Effector memory CD8-positive, alpha-beta T cell (primary cell): Measurements from ENCODE around the gene TMEM218.
"Not testable (repeated sequence)": the region's sequence is repeated elsewhere in the genome, so short reads cannot be mapped to it uniquely, and the experiment has no call there.

Experiments
- ATAC-seq: fragments of 150-1000 bp; cut with Tn5 transposase; replicated peaks from 2 replicates; pipeline ENCODE4 v1.10.0; 2021; ENCODE audit warnings: mild to moderate bottlenecking, moderate library complexity
- DNase-seq, 3 experiments: peaks; one replicate each; pipeline ENCODE4 v3.0.0; 2021
- H3K27ac Mint-ChIP-seq, 2 donors: one replicate each; pipeline ENCODE4 v1.8.0; 2022; ENCODE audit warnings: mild to moderate bottlenecking in 2 of 2, mixed read lengths in 2 of 2, moderate library complexity in 2 of 2
- H3K27me3 Mint-ChIP-seq, 2 donors: one replicate each; pipeline ENCODE4 v1.8.0; 2022; ENCODE audit warnings: mixed read lengths in 2 of 2
- H3K36me3 Mint-ChIP-seq: one replicate; pipeline ENCODE4 v1.8.0; 2022; ENCODE audit warnings: mild to moderate bottlenecking, moderate library complexity, mixed read lengths; ENCODE audit not compliant: insufficient read depth
- H3K4me1 Mint-ChIP-seq, 2 donors: one replicate each; pipeline ENCODE4 v1.8.0; 2022; ENCODE audit warnings: low read depth in 2 of 2, mixed read lengths in 2 of 2
- H3K4me3 Mint-ChIP-seq, 2 donors: one replicate each; pipeline ENCODE4 v1.8.0; 2022; ENCODE audit warnings: mild to moderate bottlenecking in 2 of 2, mixed read lengths in 2 of 2, moderate library complexity in 2 of 2
- H3K9me3 Mint-ChIP-seq, 2 donors: one replicate each; pipeline ENCODE4 v1.8.0; 2022; ENCODE audit warnings: mixed read lengths in 2 of 2

The TMEM218 gene

DNA sequence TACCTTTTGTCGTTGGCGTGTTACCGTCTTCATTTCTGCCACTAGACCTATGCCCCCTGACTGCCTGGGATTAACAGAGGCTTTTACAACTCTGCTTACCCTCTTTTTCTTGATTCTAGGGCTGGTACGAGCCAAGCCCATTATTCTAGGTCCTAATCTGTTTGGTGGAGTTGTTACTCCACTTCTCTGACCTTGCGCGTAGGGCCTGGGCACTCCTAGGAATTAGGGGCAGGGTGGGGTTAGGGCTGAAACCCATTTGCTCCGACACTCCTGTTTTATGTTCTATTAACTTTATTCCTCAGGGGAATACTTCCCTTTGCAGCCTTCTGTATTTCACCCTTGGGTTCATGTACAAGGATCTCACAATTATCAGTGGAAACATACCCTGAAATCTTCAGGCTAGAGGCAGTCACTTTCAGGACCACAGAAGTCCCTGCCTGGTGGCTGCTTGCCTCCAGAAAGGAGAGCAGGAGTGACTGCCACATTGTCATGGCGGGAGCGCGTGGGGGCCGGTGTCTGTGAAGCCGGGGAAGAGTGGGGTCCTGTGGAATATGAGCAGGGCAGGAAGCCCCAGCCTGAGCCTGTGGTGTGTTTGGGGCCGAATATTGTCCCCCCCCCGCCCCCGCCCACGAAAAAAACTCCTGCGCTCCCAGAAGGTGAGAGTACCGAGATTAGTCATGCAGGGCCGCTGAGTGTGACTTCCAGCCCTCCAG lies 49.1 kb downstream of the TMEM218 start:
- peaks cover 0 to 22% of the 10 kb centered on the region in 2 donors for H3K27me3 Mint-ChIP-seq
- ATAC-seq: peak; percentile 16
- H3K4me3 Mint-ChIP-seq: peak overlapping the region; percentile 88 to 89
- DNase-seq: no peak
- peaks cover 4 to 6% of the 10 kb centered on the region in 2 donors for H3K4me1 Mint-ChIP-seq
- no peaks in the 10 kb centered on the region for H3K9me3 Mint-ChIP-seq
- no peaks in the 10 kb centered on the region for H3K36me3 Mint-ChIP-seq
- H3K27ac Mint-ChIP-seq: peak overlapping the region; percentile 82 to 87

GRCh38 chr11:125061281-125061680 lies 50.1 kb downstream of the TMEM218 start:
- Mint-ChIP-seq H3K27ac (peak overlapping the region in 1 of 2 donors; percentile 55), H3K4me1 (peaks cover 4 to 6% of the 10 kb centered on the region in 2 donors), H3K9me3 (no peaks in the 10 kb centered on the region), H3K27me3 (peaks cover 0 to 21% of the 10 kb centered on the region in 2 donors), H3K36me3 (no peaks in the 10 kb centered on the region), H3K4me3 (no peak overlapping the region)
- DNase-seq (no peak), ATAC-seq (no peak)

- Mint-ChIP-seq H3K27ac (no peak overlapping the region), H3K36me3 (no peaks in the 10 kb centered on the region), H3K9me3 (no peaks in the 10 kb centered on the region), H3K27me3 (no peaks in the 10 kb centered on the region), H3K4me3 (no peak overlapping the region), H3K4me1 (peaks cover 2 to 4% of the 10 kb centered on the region in 2 donors)
- DNase-seq (no peak), ATAC-seq (no peak)
Measured at GRCh38 chr11:125057693-125058016, 53.8 kb downstream of the TMEM218 start.

DNA sequence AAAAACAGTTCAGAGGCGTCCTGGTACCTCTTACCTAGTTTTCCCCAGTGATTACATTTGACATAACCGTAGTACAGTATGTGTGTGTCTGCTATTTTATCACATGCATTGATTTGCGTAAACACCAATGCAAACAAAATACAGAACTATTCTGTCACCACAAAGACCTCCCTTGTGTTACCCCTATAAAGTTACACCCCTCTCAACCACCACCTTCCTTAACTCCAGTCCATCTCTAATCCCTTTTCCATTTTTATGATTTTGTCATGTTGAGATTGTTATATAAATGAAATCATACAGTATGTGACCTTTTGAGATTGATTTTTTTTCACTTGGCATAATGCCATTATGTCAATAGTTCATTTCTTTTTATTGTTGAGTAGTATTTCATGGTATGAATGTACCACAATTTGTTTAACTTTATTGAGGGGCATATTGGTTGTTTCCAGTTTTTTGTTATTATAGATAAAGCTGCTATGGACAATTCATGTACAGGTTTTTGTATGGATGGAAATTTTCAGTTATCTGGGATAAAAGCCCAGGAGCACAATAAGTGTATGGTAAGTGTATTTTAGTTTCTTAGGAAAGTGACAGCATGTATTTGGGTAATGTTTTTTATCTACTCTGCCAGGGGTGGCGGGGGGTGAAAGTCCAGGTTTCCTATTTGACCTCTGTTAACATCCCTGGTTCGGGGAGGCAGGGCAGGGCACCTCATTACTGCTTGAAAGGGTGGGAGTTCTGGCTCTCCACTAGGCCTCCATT lies 54.3 kb downstream of the TMEM218 start:
- Mint-ChIP-seq H3K9me3 (no peaks in the 10 kb centered on the region), H3K4me1 (no peaks in the 10 kb centered on the region), H3K36me3 (no peaks in the 10 kb centered on the region), H3K27ac (no peak overlapping the region), H3K27me3 (no peaks in the 10 kb centered on the region), H3K4me3 (no peak overlapping the region)
- no peak for ATAC-seq
- DNase-seq: no peak

DNA sequence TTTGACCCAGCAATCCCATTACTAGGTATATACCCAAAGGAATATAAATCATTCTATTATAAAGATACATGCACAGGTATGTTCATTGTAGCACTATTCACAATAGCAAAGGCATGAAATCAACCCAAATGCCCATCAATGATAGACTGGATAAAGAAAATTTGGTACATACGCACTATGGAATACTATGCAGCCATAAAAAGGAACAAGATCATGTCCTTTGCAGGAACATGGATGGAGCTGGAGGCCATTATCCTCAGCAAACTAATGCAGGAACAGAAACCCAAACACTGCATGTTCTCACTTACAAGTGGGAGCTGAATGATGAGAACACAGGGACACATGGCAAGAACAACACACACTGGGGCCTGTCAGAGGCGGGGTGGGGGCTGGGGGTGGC lies 55.3 kb downstream of the TMEM218 start:
- H3K27me3 Mint-ChIP-seq, H3K27ac Mint-ChIP-seq, DNase-seq, ATAC-seq, H3K9me3 Mint-ChIP-seq, H3K4me3 Mint-ChIP-seq, H3K36me3 Mint-ChIP-seq, H3K4me1 Mint-ChIP-seq: not testable (repeated sequence)

DNA sequence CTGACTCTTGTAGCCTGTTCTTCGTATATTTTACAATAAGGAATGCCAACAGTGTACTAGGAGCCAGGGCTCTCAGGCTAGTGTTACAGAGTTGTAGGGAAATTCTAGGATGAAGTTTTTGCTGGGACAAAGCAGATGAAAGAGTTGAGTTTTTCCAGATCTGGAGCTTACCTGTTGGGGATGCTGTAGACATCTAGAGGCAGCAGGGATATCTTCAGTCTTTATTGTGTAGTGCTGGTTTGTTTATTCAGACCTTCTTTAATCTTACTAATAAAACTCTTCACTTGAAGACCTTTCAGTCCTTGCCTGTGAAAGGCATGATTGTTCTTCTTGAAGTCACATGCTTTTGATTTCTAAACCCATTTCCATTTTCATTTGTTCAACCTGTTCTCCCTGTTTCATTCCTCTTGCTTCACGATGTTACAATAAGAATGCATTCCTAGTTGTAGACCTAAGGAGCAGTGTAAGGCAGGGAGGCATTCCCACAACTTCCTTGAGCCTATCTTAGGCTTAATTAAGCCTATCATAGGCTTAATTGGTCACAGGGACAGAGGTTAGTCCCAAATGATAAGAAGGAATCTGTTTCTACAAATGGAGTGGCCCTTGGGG lies 56.2 kb downstream of the TMEM218 start:
- no peak for DNase-seq
- H3K36me3 Mint-ChIP-seq: no peaks in the 10 kb centered on the region
- H3K27ac Mint-ChIP-seq: no peak overlapping the region
- ATAC-seq: no peak
- no peak overlapping the region for H3K4me3 Mint-ChIP-seq
- no peaks in the 10 kb centered on the region for H3K27me3 Mint-ChIP-seq
- H3K9me3 Mint-ChIP-seq: no peaks in the 10 kb centered on the region
- H3K4me1 Mint-ChIP-seq: no peaks in the 10 kb centered on the region

GRCh38 chr11:125053167-125053566 lies 58.3 kb downstream of the TMEM218 start:
- Mint-ChIP-seq H3K27me3 (no peaks in the 10 kb centered on the region), H3K36me3 (no peaks in the 10 kb centered on the region), H3K4me3 (no peak overlapping the region), H3K4me1 (no peaks in the 10 kb centered on the region), H3K27ac (no peak overlapping the region), H3K9me3 (no peaks in the 10 kb centered on the region)
- no peak for DNase-seq
- ATAC-seq: no peak

GRCh38 chr11:125052047-125052446 lies 59.4 kb downstream of the TMEM218 start:
- H3K9me3 Mint-ChIP-seq: no peaks in the 10 kb centered on the region
- no peaks in the 10 kb centered on the region for H3K27me3 Mint-ChIP-seq
- no peaks in the 10 kb centered on the region for H3K4me1 Mint-ChIP-seq
- H3K36me3 Mint-ChIP-seq: no peaks in the 10 kb centered on the region
- H3K27ac Mint-ChIP-seq: no peak overlapping the region
- ATAC-seq (no peak), DNase-seq (no peak)
- H3K4me3 Mint-ChIP-seq: no peak overlapping the region

GRCh38 chr11:125049164-125049792 lies 62.1 kb downstream of the TMEM218 start:
- no peaks in the 10 kb centered on the region for H3K4me1 Mint-ChIP-seq
- DNase-seq: no peak
- H3K27ac Mint-ChIP-seq: no peak overlapping the region
- no peak for ATAC-seq
- no peak overlapping the region for H3K4me3 Mint-ChIP-seq
- no peaks in the 10 kb centered on the region for H3K27me3 Mint-ChIP-seq
- no peaks in the 10 kb centered on the region for H3K9me3 Mint-ChIP-seq
- H3K36me3 Mint-ChIP-seq: no peaks in the 10 kb centered on the region
